Activated effector memory CD4-positive, alpha-beta T cell treated with anti-CD3 and anti-CD28 coated beads, Interleukin-2, amount 50 U/mL, for 16 hours (primary cell): Measurements from ENCODE around the gene FAM120B.
A peak's percentile ranks its signal among the peaks of the same experiment; 100 is the strongest.

Experiments
- DNase-seq: peaks from one replicate; pipeline ENCODE4 v3.0.0-alpha.2; 2020

Gene FAM120B

GRCh38 chr6:170272341-170273065, 34.1 kb upstream of the FAM120B start:
- DNase-seq, result no peak

- no peak for DNase-seq
Observed at GRCh38 chr6:170273191-170273590, 33.4 kb upstream of the FAM120B start.

DNA sequence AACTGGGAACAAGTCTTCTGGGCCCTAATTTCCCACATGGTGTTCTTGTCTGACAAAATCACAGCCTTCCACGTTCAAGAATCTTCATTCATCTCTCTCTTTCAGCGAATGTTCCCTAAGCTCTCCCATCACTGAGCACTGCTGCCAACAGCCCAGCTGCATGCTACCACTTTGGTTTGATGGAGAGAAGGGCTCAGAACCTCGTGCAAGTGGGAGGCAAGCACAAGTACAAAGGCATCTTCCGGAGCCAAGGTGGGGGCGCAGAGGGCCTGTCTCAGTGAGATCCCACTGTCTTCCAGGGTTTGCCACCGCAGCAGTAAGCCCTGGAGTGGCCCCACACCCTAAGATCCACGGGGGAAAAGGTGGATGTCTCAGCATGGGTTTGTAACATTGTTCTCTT, 32.9 kb upstream of the FAM120B start:
- no peak for DNase-seq

- no peak for DNase-seq
Observed at GRCh38 chr6:170274713-170275560, 31.6 kb upstream of the FAM120B start.

GRCh38 chr6:170276369-170277057, 30.0 kb upstream of the FAM120B start:
- DNase-seq, result no peak

- DNase-seq, result peak; percentile 42
Observed at GRCh38 chr6:170277893-170278742, 28.4 kb upstream of the FAM120B start.

DNA sequence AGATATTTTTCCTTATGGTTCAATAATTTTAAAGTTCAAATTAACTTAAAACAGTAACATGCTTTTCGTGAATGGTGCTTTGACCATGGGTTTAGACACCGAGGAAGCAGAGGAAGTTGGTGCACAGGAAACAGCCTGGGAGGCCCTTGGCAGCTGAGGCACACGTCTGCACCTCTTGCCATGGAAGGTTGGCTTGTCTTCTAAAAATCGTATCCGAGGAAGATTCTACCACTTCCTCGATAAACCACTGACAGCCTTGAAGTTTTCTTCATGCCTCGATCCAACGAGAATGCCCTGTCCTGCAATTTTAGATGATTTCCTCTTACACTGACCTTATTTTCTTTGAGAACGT, 27.8 kb upstream of the FAM120B start:
- peak; percentile 38 for DNase-seq

GRCh38 chr6:170279426-170279825, 27.1 kb upstream of the FAM120B start:
- DNase-seq, result peak; percentile 10

- DNase-seq, result peak; percentile 79
Observed at GRCh38 chr6:170279977-170280688, 26.4 kb upstream of the FAM120B start.

DNA sequence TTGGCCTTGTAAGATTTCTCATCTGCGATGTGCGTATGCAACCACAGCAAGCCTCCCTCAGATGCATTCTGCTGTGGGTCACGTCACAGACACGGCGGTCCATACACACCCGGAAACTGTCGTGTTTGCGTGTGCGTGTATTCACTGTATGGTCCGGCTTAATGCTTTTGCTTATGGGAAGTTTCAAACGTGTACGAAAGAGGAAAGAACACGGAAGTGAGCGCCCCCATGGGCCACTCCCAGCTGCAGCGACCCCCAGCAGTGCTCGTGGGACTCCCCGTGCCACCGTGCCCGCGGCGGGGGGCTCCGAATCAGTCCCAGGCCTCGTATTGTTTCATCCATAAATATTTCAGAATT, 25.9 kb upstream of the FAM120B start:
- no peak for DNase-seq

DNA sequence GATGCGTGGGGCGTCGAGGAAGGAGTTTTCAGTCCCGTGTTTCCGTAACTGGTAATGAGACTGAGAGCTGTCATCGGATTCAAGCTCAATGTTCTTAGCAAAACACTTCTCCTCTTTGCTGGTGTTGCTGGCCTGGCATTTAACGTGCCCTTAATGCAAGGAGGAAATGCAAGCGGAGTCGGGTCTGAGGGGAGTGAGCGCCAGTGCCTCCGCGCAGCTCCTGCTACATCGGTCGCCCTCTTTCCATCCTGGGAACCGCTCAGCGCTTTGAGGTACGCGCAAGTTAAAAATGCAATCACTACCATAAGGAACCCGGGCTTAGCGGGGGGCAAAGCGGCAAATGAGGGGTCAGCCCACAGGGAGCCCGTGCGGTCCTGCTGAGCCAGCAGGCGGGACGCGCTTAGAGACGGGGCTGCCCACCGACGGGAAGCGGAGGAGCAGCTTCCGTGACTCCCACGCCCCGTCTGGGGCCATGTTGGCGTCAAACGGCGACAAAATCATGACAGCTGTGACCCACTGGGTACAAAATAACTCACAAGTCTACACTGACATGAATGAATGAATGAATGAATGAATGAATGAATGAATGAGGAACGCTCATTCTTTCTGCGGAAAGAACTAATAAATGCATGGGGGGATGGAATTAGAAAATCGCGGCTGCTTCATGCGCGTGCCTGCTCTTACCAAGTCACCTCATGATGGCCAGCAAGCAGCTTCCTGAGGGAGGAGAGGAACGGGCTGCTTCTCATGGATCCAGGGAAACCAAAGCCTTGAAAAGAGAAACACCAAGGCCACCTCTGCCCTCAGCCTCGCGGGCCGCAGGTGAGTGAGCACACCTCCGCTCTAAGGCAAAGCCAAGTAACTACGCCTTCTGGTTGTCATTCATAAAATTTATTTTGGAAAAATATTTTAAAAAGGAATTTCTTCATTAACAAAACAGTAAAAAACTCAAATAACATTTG, 24.9 kb upstream of the FAM120B start:
- DNase-seq, result peak; percentile 30

GRCh38 chr6:170282512-170283158, 23.9 kb upstream of the FAM120B start:
- DNase-seq, result peak; percentile 27

GRCh38 chr6:170283212-170284081, 23.1 kb upstream of the FAM120B start:
- peak; percentile 58 for DNase-seq

- peak; percentile 34 for DNase-seq
Observed at GRCh38 chr6:170284126-170284773, 22.3 kb upstream of the FAM120B start.

GRCh38 chr6:170284866-170285469, 21.6 kb upstream of the FAM120B start:
- peak; percentile 51 for DNase-seq

- peak; percentile 34 for DNase-seq
Observed at GRCh38 chr6:170285482-170285881, 21.1 kb upstream of the FAM120B start.

DNA sequence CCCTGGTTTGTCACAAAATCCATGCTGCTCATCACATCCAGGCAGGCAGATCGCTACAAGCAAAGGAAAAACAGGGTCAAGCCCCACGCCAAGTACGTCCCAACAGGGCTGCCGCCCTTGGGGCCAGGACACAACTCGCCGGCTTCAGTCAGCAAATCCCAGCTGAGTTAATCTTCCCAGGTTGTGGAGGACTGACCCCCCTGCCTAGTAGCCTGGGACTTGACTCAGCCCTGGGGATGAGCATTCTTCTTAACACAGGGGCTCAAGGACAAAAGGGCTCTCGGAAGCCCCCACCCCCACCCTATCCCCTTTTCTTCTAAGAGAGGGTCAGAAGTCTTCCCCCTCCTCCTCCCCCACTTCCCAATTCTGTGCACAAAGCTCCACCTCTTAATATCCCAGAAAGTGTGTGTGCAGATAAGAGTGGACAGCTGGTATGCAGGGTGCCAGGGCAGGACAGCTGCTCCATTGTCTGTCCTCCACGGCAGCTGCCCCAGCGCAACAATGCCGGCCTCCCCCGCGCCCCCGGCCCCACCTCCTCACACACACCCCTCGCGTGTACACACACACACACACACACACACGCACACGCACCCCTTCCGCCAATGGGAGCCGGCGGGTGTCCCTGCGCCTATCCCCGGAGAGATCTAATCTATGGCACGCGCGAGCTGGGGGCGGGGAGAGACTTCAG, 20.2 kb upstream of the FAM120B start:
- DNase-seq, result peak; percentile 56

GRCh38 chr6:170286934-170287265, 19.7 kb upstream of the FAM120B start:
- DNase-seq, result no peak
